ENCODE data around the gene OBSCN. TPM values are rescaled to one million over a fixed set of nuclear protein-coding genes. Genes with fewer than 3 reads are reported as not detected.

OBSCN gene
- total RNA-seq, 1 experiment from 2014 or later, result 10.5 TPM

GRCh38 chr1:228297822-228298221 lies 90.0 kb downstream of the OBSCN start:
- BruUV-seq (replicated peaks), result no TSS peak
- in situ Hi-C loops (cut with HindIII; ENCODE audit: low pct_unique_long_range_greater_than_20kb, low sequenced_read_pairs) (no loop called here), intact Hi-C loops (cut with micrococcal nuclease; ENCODE audit: unreplicated experiment) (no loop called here)
- CTCF ChIA-PET, result no interaction called here
- Histone ChIP-seq H3K27ac (ENCODE audit: low read length) (no peak overlapping the region), H3K4me3 (ENCODE audit: low read depth in 2 of 2, low read length in 2 of 2) (no peak overlapping the region), H3K9me3 (ENCODE audit: control insufficient read depth, insufficient read depth, low read depth, low read length) (peaks cover 8% of the 10 kb centered on the region; the same call in 1 of the 2 replicates), H3K4me1 (ENCODE audit: control insufficient read depth, insufficient read depth, low read length) (no peaks in the 10 kb centered on the region), H3K27me3 (ENCODE audit: control insufficient read depth, insufficient read depth, low read length) (no peaks in the 10 kb centered on the region), H3K36me3 (ENCODE audit: control insufficient read depth, insufficient read depth, low read length) (no peaks in the 10 kb centered on the region)
- ATAC-seq, result no peak
- TF ChIP-seq CTCF (IDR thresholded peaks at IDR 0.05) (no peak), SIN3A (IDR thresholded peaks at IDR 0.05; ENCODE audit: borderline replicate concordance, insufficient read depth, low read depth, low read length) (no peak), REST (IDR thresholded peaks at IDR 0.05; ENCODE audit: insufficient read depth in 1 of 2, low read depth in 2 of 2, low read length in 1 of 2) (no peak), POLR2AphosphoS5 (IDR thresholded peaks at IDR 0.05; ENCODE audit: low read depth, low read length) (no peak), TCF7L2 (IDR thresholded peaks at IDR 0.05; ENCODE audit: low read depth, low read length) (no peak)
- POLR2A ChIA-PET, result no interaction called here
- no peak for DNase-seq (ENCODE audit: low read depth, low spot score)

- H3K4me3 ChIP-seq (ENCODE audit: low read depth in 2 of 2, low read length in 2 of 2), result no peak overlapping the region
- H3K27ac ChIP-seq (ENCODE audit: low read length), result no peak overlapping the region
- ChIA-PET CTCF (no interaction called here), POLR2A (no interaction called here)
- H3K27me3 ChIP-seq (ENCODE audit: control insufficient read depth, insufficient read depth, low read length), result no peaks in the 10 kb centered on the region
- DNase-seq (ENCODE audit: low read depth, low spot score), result no peak
- no TSS peak for BruUV-seq (replicated peaks)
- in situ Hi-C loops (cut with HindIII; ENCODE audit: low pct_unique_long_range_greater_than_20kb, low sequenced_read_pairs) (no loop called here), intact Hi-C loops (cut with micrococcal nuclease; ENCODE audit: unreplicated experiment) (no loop called here)
- TF ChIP-seq TCF7L2 (IDR thresholded peaks at IDR 0.05; ENCODE audit: low read depth, low read length), result no peak
- no peak for TF ChIP-seq SIN3A (IDR thresholded peaks at IDR 0.05; ENCODE audit: borderline replicate concordance, insufficient read depth, low read depth, low read length)
- no peak for TF ChIP-seq REST (IDR thresholded peaks at IDR 0.05; ENCODE audit: insufficient read depth in 1 of 2, low read depth in 2 of 2, low read length in 1 of 2)
- no peak for TF ChIP-seq POLR2AphosphoS5 (IDR thresholded peaks at IDR 0.05; ENCODE audit: low read depth, low read length)
- TF ChIP-seq CTCF (IDR thresholded peaks at IDR 0.05), result no peak
- H3K4me1 ChIP-seq (ENCODE audit: control insufficient read depth, insufficient read depth, low read length), result no peaks in the 10 kb centered on the region
- no peak for ATAC-seq
- no peaks in the 10 kb centered on the region for H3K36me3 ChIP-seq (ENCODE audit: control insufficient read depth, insufficient read depth, low read length)
- peaks cover 8% of the 10 kb centered on the region; the same call in 1 of the 2 replicates for H3K9me3 ChIP-seq (ENCODE audit: control insufficient read depth, insufficient read depth, low read depth, low read length)
Observed at GRCh38 chr1:228298471-228298870, 90.6 kb downstream of the OBSCN start.
